ENCODE measurements around the gene MBD5. TPM values are rescaled to one million over a fixed set of nuclear protein-coding genes. Genes with fewer than 3 reads are reported as not detected.

The MBD5 gene
- total RNA-seq, 1 donor from 2014 or later = 95.4 TPM

GRCh38 chr2:148237911-148238310 is 217.0 kb downstream of the MBD5 start:
- H3K36me3 Mint-ChIP-seq (ENCODE audit: unreplicated experiment) = peaks cover 27% of the 10 kb centered on the region
- no peak for TF ChIP-seq CTCF (IDR thresholded peaks at IDR 0.05; ENCODE audit: partially characterized antibody, unreplicated experiment)
- H3K9me3 Mint-ChIP-seq (ENCODE audit: unreplicated experiment) = peaks cover 2% of the 10 kb centered on the region

DNA sequence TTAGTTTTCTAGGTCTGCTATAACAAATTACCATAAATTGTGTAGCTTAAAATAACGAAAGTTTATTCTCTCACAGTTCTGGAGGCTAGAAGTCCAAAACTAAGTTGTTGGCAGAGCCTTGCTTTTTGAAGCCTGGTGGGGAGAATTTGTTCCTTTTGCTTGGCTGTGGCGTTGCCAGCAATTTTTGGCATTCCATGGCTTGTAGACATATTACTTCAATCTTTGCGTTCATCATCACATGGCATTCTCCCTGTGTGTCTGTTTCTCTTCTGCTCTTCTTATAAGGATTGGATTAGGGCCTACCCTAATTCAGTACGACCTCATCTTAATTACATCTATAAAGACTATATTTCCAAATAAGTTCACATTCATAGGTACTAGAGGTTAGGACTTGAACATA is 217.7 kb downstream of the MBD5 start:
- Mint-ChIP-seq H3K36me3 (ENCODE audit: unreplicated experiment) (peaks cover 27% of the 10 kb centered on the region), H3K4me1 (ENCODE audit: low read depth, unreplicated experiment) (no peaks in the 10 kb centered on the region), H3K27me3 (ENCODE audit: unreplicated experiment) (peaks cover 2% of the 10 kb centered on the region), H3K4me3 (ENCODE audit: unreplicated experiment) (no peak overlapping the region), H3K27ac (ENCODE audit: unreplicated experiment) (no peak overlapping the region), H3K9me3 (ENCODE audit: unreplicated experiment) (peaks cover 2% of the 10 kb centered on the region)
- TF ChIP-seq CTCF (IDR thresholded peaks at IDR 0.05; ENCODE audit: partially characterized antibody, unreplicated experiment) = no peak
- DNase-seq = no peak

More at GRCh38 chr2:148237911-148238310, 217.0 kb downstream of the MBD5 start:
- H3K27me3 Mint-ChIP-seq (ENCODE audit: unreplicated experiment) = peaks cover 3% of the 10 kb centered on the region
- DNase-seq = no peak
- H3K4me3 Mint-ChIP-seq (ENCODE audit: unreplicated experiment) = no peak overlapping the region
- H3K4me1 Mint-ChIP-seq (ENCODE audit: low read depth, unreplicated experiment) = no peaks in the 10 kb centered on the region
- H3K27ac Mint-ChIP-seq (ENCODE audit: unreplicated experiment) = no peak overlapping the region

DNA sequence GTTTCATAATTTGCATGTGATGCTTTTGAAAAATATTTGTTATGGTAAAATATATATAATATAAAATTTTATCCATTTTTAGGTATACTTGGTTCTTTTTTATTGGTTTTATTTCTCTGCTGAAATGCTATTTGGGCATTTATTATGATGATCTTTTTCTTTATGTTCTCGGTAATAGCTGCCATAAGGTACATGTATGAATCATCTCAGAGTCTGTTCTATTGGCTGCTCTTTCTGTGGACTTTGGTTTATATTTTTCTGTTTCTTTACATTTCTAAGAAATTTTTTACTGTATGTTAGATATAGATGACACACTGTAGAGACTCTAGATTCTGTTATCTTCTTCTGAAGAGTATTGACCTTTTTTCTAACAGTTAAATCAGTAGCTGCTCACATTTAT is 219.9 kb downstream of the MBD5 start:
- no peaks in the 10 kb centered on the region for H3K4me1 Mint-ChIP-seq (ENCODE audit: low read depth, unreplicated experiment)
- TF ChIP-seq CTCF (IDR thresholded peaks at IDR 0.05; ENCODE audit: partially characterized antibody, unreplicated experiment) = no peak
- H3K4me3 Mint-ChIP-seq (ENCODE audit: unreplicated experiment) = no peak overlapping the region
- DNase-seq = no peak
- H3K27me3 Mint-ChIP-seq (ENCODE audit: unreplicated experiment) = peaks cover 2% of the 10 kb centered on the region
- peaks cover 2% of the 10 kb centered on the region for H3K9me3 Mint-ChIP-seq (ENCODE audit: unreplicated experiment)
- H3K27ac Mint-ChIP-seq (ENCODE audit: unreplicated experiment) = no peak overlapping the region
- peaks cover 21% of the 10 kb centered on the region for H3K36me3 Mint-ChIP-seq (ENCODE audit: unreplicated experiment)

GRCh38 chr2:148244593-148245292 is 223.9 kb downstream of the MBD5 start:
- DNase-seq = no peak
- Mint-ChIP-seq H3K9me3 (ENCODE audit: unreplicated experiment) (no peaks in the 10 kb centered on the region), H3K4me1 (ENCODE audit: low read depth, unreplicated experiment) (no peaks in the 10 kb centered on the region), H3K36me3 (ENCODE audit: unreplicated experiment) (no peaks in the 10 kb centered on the region), H3K4me3 (ENCODE audit: unreplicated experiment) (no peak overlapping the region), H3K27me3 (ENCODE audit: unreplicated experiment) (peaks cover 2% of the 10 kb centered on the region), H3K27ac (ENCODE audit: unreplicated experiment) (no peak overlapping the region)
- no peak for TF ChIP-seq CTCF (IDR thresholded peaks at IDR 0.05; ENCODE audit: partially characterized antibody, unreplicated experiment)

DNA sequence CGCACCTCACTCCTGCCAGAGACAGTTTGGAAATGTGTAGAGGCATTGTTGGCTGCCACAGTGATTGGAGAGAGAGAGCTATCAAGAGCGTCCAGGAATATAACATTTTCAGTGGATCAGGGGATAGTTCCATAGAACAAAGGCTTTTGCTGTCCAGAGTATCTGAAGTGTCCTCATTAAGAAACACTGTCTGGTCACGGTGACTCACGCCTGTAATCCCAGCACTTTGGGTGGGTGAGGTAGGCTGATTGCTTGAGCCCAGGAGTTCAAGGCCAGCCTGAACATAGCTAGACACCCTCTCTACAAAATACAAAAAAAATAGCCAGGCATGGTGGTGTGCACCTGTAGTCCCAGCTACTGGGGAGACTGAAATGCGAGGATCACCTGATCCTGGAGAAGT is 231.1 kb downstream of the MBD5 start:
- no peak for TF ChIP-seq CTCF (IDR thresholded peaks at IDR 0.05; ENCODE audit: partially characterized antibody, unreplicated experiment)
- Mint-ChIP-seq H3K36me3 (ENCODE audit: unreplicated experiment) (peaks cover 23% of the 10 kb centered on the region), H3K4me1 (ENCODE audit: low read depth, unreplicated experiment) (no peaks in the 10 kb centered on the region), H3K27me3 (ENCODE audit: unreplicated experiment) (peaks cover 4% of the 10 kb centered on the region), H3K27ac (ENCODE audit: unreplicated experiment) (no peak overlapping the region), H3K9me3 (ENCODE audit: unreplicated experiment) (peaks cover 8% of the 10 kb centered on the region), H3K4me3 (ENCODE audit: unreplicated experiment) (no peak overlapping the region)
- DNase-seq = no peak

Data from glutamatergic neuron (in vitro differentiated cells).